Liver (tissue), 3 donors: ENCODE data around the gene AFAP1L2.

Experiments used
- CTCF ChIP-seq: fragments of 150-350 bp; IDR thresholded peaks from 2 replicates; pipeline ENCODE4 v1.5.1; 2017; ENCODE audit warnings: improper control_type of control experiment, low read depth, low read length; ENCODE audit not compliant: missing input control
- GABPA ChIP-seq, 2 donors: IDR thresholded peaks in 1 of 2; conservative IDR thresholded peaks in 1 of 2; 2 replicates each; pipeline ENCODE4 v1.6.1; 2016; ENCODE audit warnings: antibody characterized with exemption in 2 of 2, mild to moderate bottlenecking in 1 of 2, moderate library complexity in 1 of 2
- HNF4G ChIP-seq: IDR thresholded peaks from 2 replicates; pipeline ENCODE4 v1.6.1; 2016; ENCODE audit warnings: antibody characterized with exemption
- JUND ChIP-seq, 2 donors: IDR thresholded peaks; 2 replicates each; pipeline ENCODE4 v1.6.1; 2016; ENCODE audit warnings: antibody characterized with exemption in 2 of 2
- NR2F2 ChIP-seq: IDR thresholded peaks from 2 replicates; pipeline ENCODE4 v1.6.1; 2016; ENCODE audit warnings: antibody characterized with exemption
- RAD21 ChIP-seq, 2 donors: IDR thresholded peaks; 2 replicates each; pipeline ENCODE4 v1.6.1; 2016; ENCODE audit warnings: antibody characterized with exemption in 2 of 2, mild to moderate bottlenecking in 2 of 2
- REST ChIP-seq: IDR thresholded peaks from 2 replicates; pipeline ENCODE4 v1.6.1; 2016; ENCODE audit warnings: antibody characterized with exemption, mild to moderate bottlenecking
- RXRA ChIP-seq, 2 donors: IDR thresholded peaks; 2 replicates each; pipeline ENCODE4 v1.6.1; 2017 to 2018; ENCODE audit warnings: antibody characterized with exemption in 2 of 2, mild to moderate bottlenecking in 1 of 2
- SP1 ChIP-seq: IDR thresholded peaks from 2 replicates; pipeline ENCODE4 v1.6.1; 2018; ENCODE audit warnings: antibody characterized with exemption, mild to moderate bottlenecking
- YY1 ChIP-seq: IDR thresholded peaks from 2 replicates; pipeline ENCODE4 v1.6.1; 2016; ENCODE audit warnings: antibody characterized with exemption, mild to moderate bottlenecking
- TF ChIP-seq, protein P1 (sequence below): IDR thresholded peaks from 2 replicates; pipeline ENCODE4 v1.6.1; 2016; ENCODE audit warnings: antibody characterized with exemption
- TF ChIP-seq, protein P2 (sequence below): IDR thresholded peaks from 2 replicates; pipeline ENCODE4 v1.6.1; 2016; ENCODE audit warnings: antibody characterized with exemption
- TF ChIP-seq, protein P3 (sequence below): IDR thresholded peaks from 2 replicates; pipeline ENCODE4 v1.6.1; 2016; ENCODE audit warnings: antibody characterized with exemption
- donor health status: healthy.
- donor health status: healthy.

GRCh38 chr10:114431414-114432135 lies 27.3 kb upstream of the AFAP1L2 start:
- TF ChIP-seq CTCF, result no peak
- TF ChIP-seq, protein P1, sequence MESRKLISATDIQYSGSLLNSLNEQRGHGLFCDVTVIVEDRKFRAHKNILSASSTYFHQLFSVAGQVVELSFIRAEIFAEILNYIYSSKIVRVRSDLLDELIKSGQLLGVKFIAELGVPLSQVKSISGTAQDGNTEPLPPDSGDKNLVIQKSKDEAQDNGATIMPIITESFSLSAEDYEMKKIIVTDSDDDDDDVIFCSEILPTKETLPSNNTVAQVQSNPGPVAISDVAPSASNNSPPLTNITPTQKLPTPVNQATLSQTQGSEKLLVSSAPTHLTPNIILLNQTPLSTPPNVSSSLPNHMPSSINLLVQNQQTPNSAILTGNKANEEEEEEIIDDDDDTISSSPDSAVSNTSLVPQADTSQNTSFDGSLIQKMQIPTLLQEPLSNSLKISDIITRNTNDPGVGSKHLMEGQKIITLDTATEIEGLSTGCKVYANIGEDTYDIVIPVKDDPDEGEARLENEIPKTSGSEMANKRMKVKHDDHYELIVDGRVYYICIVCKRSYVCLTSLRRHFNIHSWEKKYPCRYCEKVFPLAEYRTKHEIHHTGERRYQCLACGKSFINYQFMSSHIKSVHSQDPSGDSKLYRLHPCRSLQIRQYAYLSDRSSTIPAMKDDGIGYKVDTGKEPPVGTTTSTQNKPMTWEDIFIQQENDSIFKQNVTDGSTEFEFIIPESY, result no peak
- TF ChIP-seq, protein P2, sequence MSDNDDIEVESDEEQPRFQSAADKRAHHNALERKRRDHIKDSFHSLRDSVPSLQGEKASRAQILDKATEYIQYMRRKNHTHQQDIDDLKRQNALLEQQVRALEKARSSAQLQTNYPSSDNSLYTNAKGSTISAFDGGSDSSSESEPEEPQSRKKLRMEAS, result no peak
- no peak for TF ChIP-seq RXRA (IDR thresholded peaks at IDR 0.05)
- TF ChIP-seq, protein P3, sequence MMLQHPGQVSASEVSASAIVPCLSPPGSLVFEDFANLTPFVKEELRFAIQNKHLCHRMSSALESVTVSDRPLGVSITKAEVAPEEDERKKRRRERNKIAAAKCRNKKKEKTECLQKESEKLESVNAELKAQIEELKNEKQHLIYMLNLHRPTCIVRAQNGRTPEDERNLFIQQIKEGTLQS, result no peak
- TF ChIP-seq REST, result no peak
- TF ChIP-seq SP1, result no peak
- TF ChIP-seq RAD21 (IDR thresholded peaks at IDR 0.05), result no peak
- no peak for TF ChIP-seq YY1
- no peak for TF ChIP-seq HNF4G
- no peak for TF ChIP-seq GABPA (IDR thresholded peaks at IDR 0.05 in 1 of 2, conservative IDR thresholded peaks at IDR 0.05 in 1 of 2)
- no peak for TF ChIP-seq NR2F2
- TF ChIP-seq JUND (IDR thresholded peaks at IDR 0.05), result no peak
